ENCODE results near the gene CLEC16A. TPM values are rescaled to one million over a fixed set of nuclear protein-coding genes. Genes with fewer than 3 reads are reported as not detected.

Gene CLEC16A
- total RNA-seq, 4 donors from 2014 or later: 29.5 to 58.8 (median 48.4) TPM

- H3K36me3 ChIP-seq: no peaks in the 10 kb centered on the region
- peaks cover 0 to 28% of the 10 kb centered on the region in 2 donors for H3K4me1 ChIP-seq
- H3K27me3 ChIP-seq: no peaks in the 10 kb centered on the region
- intact Hi-C loops (cut with DNase I): no loop called here
- TF ChIP-seq POLR2A (IDR thresholded peaks at IDR 0.05) (no peak), CTCF (IDR thresholded peaks at IDR 0.05) (no peak)
- no peak overlapping the region for H3K4me3 ChIP-seq (replicated peaks in 1 of 3)
- 88 to 91% methylated on average over 4 to 6 of the region's 7 CpGs for WGBS, 2 donors
- no peak overlapping the region for H3K27ac ChIP-seq
- no peak for DNase-seq
- no peaks in the 10 kb centered on the region for H3K9me3 ChIP-seq
Observed at GRCh38 chr16:11142261-11142630, 197.9 kb downstream of the CLEC16A start.

- intact Hi-C loops (cut with DNase I): no loop called here
- Histone ChIP-seq H3K9me3 (no peaks in the 10 kb centered on the region), H3K4me1 (peaks cover 0 to 24% of the 10 kb centered on the region in 2 donors), H3K27ac (no peak overlapping the region), H3K27me3 (no peaks in the 10 kb centered on the region), H3K36me3 (no peaks in the 10 kb centered on the region), H3K4me3 (replicated peaks in 1 of 3) (no peak overlapping the region)
- DNase-seq: no peak
- 93 to 94% methylated on average over 7 of the region's 7 CpGs for WGBS, 2 donors
- TF ChIP-seq CTCF (IDR thresholded peaks at IDR 0.05) (no peak), POLR2A (IDR thresholded peaks at IDR 0.05) (no peak)
Observed at GRCh38 chr16:11142951-11143350, 198.6 kb downstream of the CLEC16A start.

- Histone ChIP-seq H3K36me3 (no peaks in the 10 kb centered on the region), H3K4me3 (replicated peaks in 1 of 3) (no peak overlapping the region), H3K4me1 (peaks cover 0 to 19% of the 10 kb centered on the region in 2 donors), H3K27me3 (no peaks in the 10 kb centered on the region), H3K9me3 (no peaks in the 10 kb centered on the region), H3K27ac (no peak overlapping the region)
- DNase-seq: no peak
- TF ChIP-seq CTCF (IDR thresholded peaks at IDR 0.05): no peak
- TF ChIP-seq POLR2A (IDR thresholded peaks at IDR 0.05): no peak
- intact Hi-C loops (cut with DNase I): no loop called here
- WGBS, 2 donors: 88 to 92% methylated on average over 6 of the region's 6 CpGs
Observed at GRCh38 chr16:11143372-11144035, 199.1 kb downstream of the CLEC16A start.

- intact Hi-C loops (cut with DNase I): no loop called here
- no peak for TF ChIP-seq POLR2A (IDR thresholded peaks at IDR 0.05)
- H3K4me3 ChIP-seq (replicated peaks in 1 of 3): no peak overlapping the region
- H3K36me3 ChIP-seq: no peaks in the 10 kb centered on the region
- 79 to 86% methylated on average over 3 to 4 of the region's 4 CpGs for WGBS, 2 donors
- no peaks in the 10 kb centered on the region for H3K9me3 ChIP-seq
- H3K27ac ChIP-seq: no peak overlapping the region
- H3K4me1 ChIP-seq: peaks cover 0 to 13% of the 10 kb centered on the region in 2 donors
- no peaks in the 10 kb centered on the region for H3K27me3 ChIP-seq
- DNase-seq: no peak
Observed at GRCh38 chr16:11144122-11144521, 199.8 kb downstream of the CLEC16A start.

GRCh38 chr16:11145173-11145818, 200.9 kb downstream of the CLEC16A start:
- Histone ChIP-seq H3K27ac (no peak overlapping the region), H3K4me1 (peaks cover 0 to 6% of the 10 kb centered on the region in 2 donors), H3K9me3 (no peaks in the 10 kb centered on the region), H3K36me3 (no peaks in the 10 kb centered on the region), H3K27me3 (no peaks in the 10 kb centered on the region), H3K4me3 (replicated peaks in 1 of 3) (no peak overlapping the region)
- no peak for DNase-seq
- TF ChIP-seq POLR2A (IDR thresholded peaks at IDR 0.05): no peak
- no peak for TF ChIP-seq CTCF (IDR thresholded peaks at IDR 0.05)
- WGBS, 2 donors: 76% methylated on average over 12 of the region's 13 CpGs; no CpG with 5 or more reads in 1 of the 2 donors
- intact Hi-C loops (cut with DNase I): no loop called here

All from thyroid gland (tissue), 4 donors.